Ovary (tissue), 9 donors: ENCODE results near the gene ELP2. TPM values are rescaled to one million over a fixed set of nuclear protein-coding genes. Genes with fewer than 3 reads are reported as not detected.
A peak's percentile ranks its signal among the peaks of the same experiment; 100 is the strongest.

Experiments
- DNase-seq, 5 donors: peaks; one replicate each; pipeline ENCODE4 v3.0.0-alpha.2; 2019 to 2020
- H3K27ac ChIP-seq, 2 donors: fragments of 200-600 bp; one replicate each; pipeline versions ENCODE4 v1.5.1 to v1.8.0; 2019 to 2022
- H3K27me3 ChIP-seq: fragments of 200-600 bp; one replicate; pipeline ENCODE4 v1.8.0; 2022
- H3K36me3 ChIP-seq: fragments of 200-600 bp; sonication (generic); one replicate; pipeline ENCODE4 v1.5.1; 2019
- H3K4me1 ChIP-seq: one replicate; pipeline ENCODE4 v1.8.1; 2013; ENCODE audit warnings: mild to moderate bottlenecking, moderate library complexity; ENCODE audit not compliant: insufficient read depth
- H3K4me3 ChIP-seq: fragments of 200-600 bp; sonication (generic); one replicate; pipeline ENCODE4 v1.5.1; 2017
- H3K9me3 ChIP-seq, 2 donors: fragments of 200-600 bp in 1 of 2; sonication (generic) in 1 of 2; one replicate each; pipeline versions ENCODE4 v1.5.1 to v1.8.1; 2013 to 2019; ENCODE audit warnings: mild to moderate bottlenecking in 1 of 2, moderate library complexity in 1 of 2
- CTCF ChIP-seq, 3 donors: fragments of 450-650 bp in 2 of 3; fragments of 200-600 bp in 1 of 3; IDR thresholded peaks; one replicate each; pipeline versions ENCODE4 v1.5.1 to v1.8.0; 2016 to 2022; ENCODE audit warnings: antibody characterized with exemption in 3 of 3, mild to moderate bottlenecking in 1 of 3
- EP300 ChIP-seq: sonication (generic); formaldehyde crosslinking; IDR thresholded peaks from one replicate; pipeline ENCODE4 v1.6.1; 2017; ENCODE audit warnings: antibody characterized with exemption
- POLR2A ChIP-seq: fragments of 450-650 bp; IDR thresholded peaks from one replicate; pipeline ENCODE4 v1.6.1; 2017; ENCODE audit warnings: antibody characterized with exemption, mild to moderate bottlenecking, moderate library complexity
- WGBS, 3 donors: extraction: QIAGEN DNeasy Blood & Tissue Kit in 1 of 3; methylation state at CpG; one replicate each; pipeline versions ENCODE4 v1.1.5 to v1.1.7; 2013 to 2017; 5-methylcytosine and 5-hydroxymethylcytosine counted together
- intact Hi-C, 4 donors: fragments of 100-400 bp; cut with DNase I; formaldehyde crosslinking; loops; one replicate each; pipeline versions ENCODE4 v1.11.0 to v1.15.1; 2022 to 2023
- polyA plus RNA-seq, 2 donors: library from polyadenylated mRNA; stranded (reverse); fragments of 200-250 nt in 1 of 2; fragments of 350-450 nt in 1 of 2; fragmentation: Illumina TruSeq in 1 of 2; extraction: RNeasy Lipid Tissue Mini Kit (QIAGEN cat#74804) in 1 of 2; gene quantifications; one replicate each; pipeline ENCODE4 v1.2.3, GENCODE V29; 2013 to 2014
- total RNA-seq, 7 donors: library from RNA; depleted of rRNA in 2 of 7; stranded (reverse); fragments of >200 nt in 2 of 7; fragmentation: NEBNext Ultra II Directional in 3 of 7; extraction: Animal tissue kit (Norgen Biotek cat#: 25700) in 3 of 7; gene quantifications; one replicate each; pipeline versions ENCODE4 v1.1.0 to v1.2.4, GENCODE V29; 2016 to 2023
- donor health status: DM: no; HTN: no; CAD: no; lungs with moderate emphysema.
- donor health status: DM: no; HTN: no; CAD: no.
- donor health status: Bipolar disorder and iron deficiency.
- donor health status: DM: yes; HTN: yes; CAD: no.
- donor health status: DM: no; HTN: no; CAD: no.
- donor health status: DM: yes; HTN: yes; CAD: no.

ELP2 gene
- total and polyA plus RNA-seq, 9 donors = 63.6 to 144 (median 105) TPM

GRCh38 chr18:36127836-36128529 is 1.7 kb upstream of the ELP2 start:
- Histone ChIP-seq H3K4me1 (peaks cover 15% of the 10 kb centered on the region), H3K36me3 (no peaks in the 10 kb centered on the region), H3K27me3 (no peaks in the 10 kb centered on the region), H3K4me3 (peak overlapping the region; percentile 79), H3K9me3 (no peaks in the 10 kb centered on the region), H3K27ac (peak overlapping the region in 1 of 2 donors; percentile 92)
- WGBS, 3 donors = 24 to 29% (median 25%) methylated on average over 15 of the region's 15 CpGs
- TF ChIP-seq POLR2A = no peak
- TF ChIP-seq EP300 = no peak
- TF ChIP-seq CTCF (IDR thresholded peaks at IDR 0.05) = no peak
- intact Hi-C loops = loop anchor here in 1 of 4 donors (5.0 kb wide), 1 partner anchor 59 kb away; the partner anchor contains the start of gene MOCOS
- no peak for DNase-seq

GRCh38 chr18:36128530-36128870 is 1.2 kb upstream of the ELP2 start:
- 0 to 1% (median 1%) methylated on average over 12 of the region's 12 CpGs for WGBS, 3 donors
- Histone ChIP-seq H3K4me3 (peak overlapping the region; percentile 79), H3K36me3 (no peaks in the 10 kb centered on the region), H3K27ac (peak overlapping the region in 1 of 2 donors; percentile 92), H3K4me1 (peaks cover 15% of the 10 kb centered on the region), H3K27me3 (no peaks in the 10 kb centered on the region), H3K9me3 (no peaks in the 10 kb centered on the region)
- intact Hi-C loops = loop anchor here in 1 of 4 donors (5.0 kb wide), 1 partner anchor 59 kb away; the partner anchor contains the start of gene MOCOS
- no peak for TF ChIP-seq EP300
- no peak for TF ChIP-seq CTCF (IDR thresholded peaks at IDR 0.05)
- no peak for TF ChIP-seq POLR2A
- peak in 2 of 5 donors; percentile 39 to 40 for DNase-seq

GRCh38 chr18:36128907-36129299 is 796 bp upstream of the ELP2 start:
- Histone ChIP-seq H3K9me3 (no peaks in the 10 kb centered on the region), H3K4me1 (peaks cover 15% of the 10 kb centered on the region), H3K27ac (peak overlapping the region in 1 of 2 donors; percentile 92), H3K4me3 (peak overlapping the region; percentile 79), H3K36me3 (no peaks in the 10 kb centered on the region), H3K27me3 (no peaks in the 10 kb centered on the region)
- no peak for DNase-seq
- no peak for TF ChIP-seq POLR2A
- TF ChIP-seq EP300 = no peak
- TF ChIP-seq CTCF (IDR thresholded peaks at IDR 0.05) = no peak
- WGBS, 3 donors = 0% methylated on average over 37 of the region's 37 CpGs
- intact Hi-C loops = loop anchor here in 1 of 4 donors (5.0 kb wide), 1 partner anchor 58 kb away; the partner anchor contains the start of gene MOCOS

- WGBS, 3 donors = 1 to 2% (median 1%) methylated on average over 20 to 30 of the region's 30 CpGs
- H3K36me3 ChIP-seq = no peaks in the 10 kb centered on the region
- TF ChIP-seq POLR2A = no peak
- TF ChIP-seq EP300 = no peak
- H3K27me3 ChIP-seq = no peaks in the 10 kb centered on the region
- no peaks in the 10 kb centered on the region for H3K9me3 ChIP-seq
- H3K4me1 ChIP-seq = peaks cover 15% of the 10 kb centered on the region
- peak overlapping the region; percentile 79 for H3K4me3 ChIP-seq
- intact Hi-C loops = no loop called here
- DNase-seq = no peak
- peak overlapping the region; percentile 84 to 92 for H3K27ac ChIP-seq
These were observed 536 bp downstream of the ELP2 start for GRCh38 chr18:36130039-36130831.
